Measurements from ENCODE around the gene ZEB2. TPM values are rescaled to one million over a fixed set of nuclear protein-coding genes. Genes with fewer than 3 reads are reported as not detected.

ZEB2 gene
- total RNA-seq, 1 donor from 2014 or later: 0.07 TPM

GRCh38 chr2:144357623-144358373, 162.1 kb downstream of the ZEB2 start:
- Mint-ChIP-seq H3K4me3 (ENCODE audit: low read depth) (no peak overlapping the region), H3K9me3 (ENCODE audit: low read depth) (no peaks in the 10 kb centered on the region), H3K27ac (no peak overlapping the region), H3K36me3 (ENCODE audit: insufficient read depth) (no peaks in the 10 kb centered on the region), H3K4me1 (ENCODE audit: low read depth) (no peaks in the 10 kb centered on the region), H3K27me3 (peaks cover 8% of the 10 kb centered on the region)
- DNase-seq (ENCODE audit: low spot score, unreplicated experiment): no peak
- no peak for TF ChIP-seq CTCF (IDR thresholded peaks at IDR 0.05; ENCODE audit: unreplicated experiment)

DNA sequence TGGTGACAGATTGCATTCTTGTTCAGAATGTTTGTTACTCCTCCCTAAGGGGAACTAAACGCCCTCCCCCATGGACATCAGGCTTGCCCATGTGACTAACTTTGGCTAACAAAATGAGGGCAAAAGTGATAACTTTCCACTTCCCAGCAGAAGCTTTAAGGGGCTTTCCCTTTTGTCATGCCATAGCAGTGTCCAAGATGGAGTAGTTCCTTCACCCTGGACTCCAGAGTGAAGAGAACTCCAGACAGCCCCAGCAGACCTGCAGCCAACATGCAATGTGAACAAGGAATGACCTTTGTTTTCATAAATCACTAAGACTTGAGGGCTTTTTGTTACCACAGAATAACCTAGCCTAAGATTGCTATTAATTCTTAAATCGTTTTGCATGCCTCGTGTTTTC, 163.5 kb downstream of the ZEB2 start:
- H3K4me1 Mint-ChIP-seq (ENCODE audit: low read depth): no peaks in the 10 kb centered on the region
- H3K9me3 Mint-ChIP-seq (ENCODE audit: low read depth): no peaks in the 10 kb centered on the region
- TF ChIP-seq CTCF (IDR thresholded peaks at IDR 0.05; ENCODE audit: unreplicated experiment): no peak
- no peak overlapping the region for H3K27ac Mint-ChIP-seq
- no peak overlapping the region for H3K4me3 Mint-ChIP-seq (ENCODE audit: low read depth)
- no peaks in the 10 kb centered on the region for H3K36me3 Mint-ChIP-seq (ENCODE audit: insufficient read depth)
- H3K27me3 Mint-ChIP-seq: peaks cover 4% of the 10 kb centered on the region
- no peak for DNase-seq (ENCODE audit: low spot score, unreplicated experiment)

DNA sequence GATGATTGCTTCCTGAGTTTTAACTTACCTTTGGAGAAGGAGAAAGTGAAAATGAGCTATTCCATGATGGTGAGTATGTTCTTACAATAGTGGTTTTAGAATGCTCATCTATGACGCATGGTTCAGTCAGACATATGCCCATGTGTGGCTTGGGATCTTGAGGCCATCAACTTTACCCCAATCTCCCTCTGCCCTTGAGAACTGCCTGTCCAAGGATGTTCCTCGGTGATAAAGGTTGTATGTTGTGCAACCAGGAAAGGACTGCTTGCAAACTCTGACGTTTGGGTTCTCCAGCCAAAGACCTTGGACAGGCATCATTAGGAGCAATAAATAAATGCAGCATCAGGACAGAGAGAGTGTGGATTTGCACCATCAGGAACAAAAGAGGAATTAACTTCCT, 165.0 kb downstream of the ZEB2 start:
- no peak for DNase-seq (ENCODE audit: low spot score, unreplicated experiment)
- Mint-ChIP-seq H3K9me3 (ENCODE audit: low read depth) (no peaks in the 10 kb centered on the region), H3K4me1 (ENCODE audit: low read depth) (peaks cover 5% of the 10 kb centered on the region), H3K27me3 (peaks cover 7% of the 10 kb centered on the region), H3K4me3 (ENCODE audit: low read depth) (no peak overlapping the region), H3K36me3 (ENCODE audit: insufficient read depth) (no peaks in the 10 kb centered on the region), H3K27ac (no peak overlapping the region)
- no peak for TF ChIP-seq CTCF (IDR thresholded peaks at IDR 0.05; ENCODE audit: unreplicated experiment)

DNA sequence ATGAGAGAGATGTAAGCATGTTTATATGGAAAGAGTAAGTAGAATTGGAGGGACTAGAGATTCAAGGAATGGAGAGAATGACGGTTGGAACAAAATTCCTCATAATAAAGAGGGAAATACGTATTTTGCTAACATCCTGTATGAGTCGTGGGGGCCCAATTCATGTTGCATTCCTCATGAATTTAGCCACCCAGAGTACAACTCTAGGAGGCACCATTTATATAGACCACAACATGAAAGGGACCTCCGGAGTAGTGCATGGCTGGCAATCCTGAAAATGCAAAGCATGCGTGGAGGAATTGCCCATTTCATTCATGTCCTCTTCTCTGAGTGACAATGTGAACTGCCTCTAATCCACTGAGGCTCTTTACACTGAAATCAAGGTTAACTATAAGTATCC, 168.2 kb downstream of the ZEB2 start:
- peaks cover 11% of the 10 kb centered on the region for H3K27me3 Mint-ChIP-seq
- H3K4me1 Mint-ChIP-seq (ENCODE audit: low read depth): peaks cover 15% of the 10 kb centered on the region
- no peak overlapping the region for H3K4me3 Mint-ChIP-seq (ENCODE audit: low read depth)

GRCh38 chr2:144350151-144350802, 169.6 kb downstream of the ZEB2 start:
- Mint-ChIP-seq H3K36me3 (ENCODE audit: insufficient read depth) (no peaks in the 10 kb centered on the region), H3K4me1 (ENCODE audit: low read depth) (peaks cover 15% of the 10 kb centered on the region), H3K27me3 (peaks cover 12% of the 10 kb centered on the region), H3K9me3 (ENCODE audit: low read depth) (no peaks in the 10 kb centered on the region), H3K27ac (peak overlapping the region; percentile 25), H3K4me3 (ENCODE audit: low read depth) (no peak overlapping the region)
- DNase-seq (ENCODE audit: low spot score, unreplicated experiment): no peak
- TF ChIP-seq CTCF (IDR thresholded peaks at IDR 0.05; ENCODE audit: unreplicated experiment): no peak

More for the DNA sequence above, 168.2 kb downstream of the ZEB2 start:
- DNase-seq (ENCODE audit: low spot score, unreplicated experiment): no peak
- no peaks in the 10 kb centered on the region for H3K9me3 Mint-ChIP-seq (ENCODE audit: low read depth)
- H3K36me3 Mint-ChIP-seq (ENCODE audit: insufficient read depth): no peaks in the 10 kb centered on the region
- H3K27ac Mint-ChIP-seq: no peak overlapping the region
- no peak for TF ChIP-seq CTCF (IDR thresholded peaks at IDR 0.05; ENCODE audit: unreplicated experiment)
